Amygdala (tissue), 56 donors: ENCODE measurements around the gene ASTN2.

Experiments used
- DNase-seq, 56 donors: peaks; one replicate each; lab custom pipeline; 2025; lab: John Stamatoyannopoulos, UW

The ASTN2 gene

DNA sequence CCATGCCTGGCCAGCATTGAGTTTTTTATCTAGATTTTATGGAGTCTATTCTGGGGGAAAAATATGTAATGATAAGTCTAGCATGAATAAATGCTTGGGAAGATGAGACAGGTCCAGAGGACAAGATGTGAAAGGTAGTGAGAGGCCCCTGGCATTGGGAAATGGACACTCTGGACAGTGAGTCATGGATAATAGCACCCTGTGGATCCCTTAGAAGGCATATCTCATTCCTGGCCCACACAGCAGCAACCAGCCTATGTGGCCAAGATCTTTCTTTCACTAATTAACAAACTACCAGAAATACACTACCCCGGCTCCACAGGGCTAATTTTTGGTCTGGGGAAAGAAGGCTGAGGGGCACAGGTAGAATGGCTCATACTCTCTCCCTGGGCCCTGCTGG, 371.7 kb downstream of the ASTN2 start:
- DNase-seq, result no peak

DNA sequence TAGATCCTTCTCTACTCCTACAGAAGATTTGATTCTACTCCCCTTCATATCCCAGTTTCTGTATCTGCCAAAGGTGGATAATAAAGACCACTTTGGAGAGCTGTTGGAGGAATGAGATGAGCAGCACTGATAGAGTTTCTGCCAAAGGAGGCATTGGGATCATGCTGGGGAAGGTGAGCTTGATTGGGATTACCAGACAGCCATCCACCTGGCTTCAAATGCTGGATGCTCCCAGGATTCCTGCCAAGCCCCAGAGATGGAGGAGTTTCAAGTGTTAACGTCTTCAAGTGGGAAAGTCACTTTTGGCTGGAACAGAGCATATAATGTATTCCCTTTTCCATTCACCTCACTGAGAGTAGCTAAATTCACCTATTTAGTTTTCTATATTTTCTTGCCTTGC, 379.3 kb downstream of the ASTN2 start:
- no peak for DNase-seq

DNA sequence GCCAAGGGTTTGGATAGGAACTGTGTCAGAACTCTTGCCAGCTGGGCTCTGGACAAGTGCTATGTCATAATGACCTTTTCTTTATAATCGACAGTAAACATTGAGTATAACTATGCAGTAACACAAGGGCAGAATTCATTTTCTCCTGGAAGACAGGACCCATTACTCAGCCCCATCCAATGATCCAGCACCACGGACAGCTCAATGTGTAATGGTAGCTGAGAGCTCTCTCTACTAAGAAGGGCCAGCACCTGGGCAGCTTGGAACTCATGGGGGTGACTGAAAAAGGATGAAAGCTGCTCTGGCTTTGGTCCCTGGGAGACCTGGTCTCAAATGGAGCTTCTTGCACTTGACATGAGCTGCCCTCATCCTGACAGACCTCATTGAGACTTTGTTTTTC, 380.0 kb downstream of the ASTN2 start:
- DNase-seq, result no peak

DNA sequence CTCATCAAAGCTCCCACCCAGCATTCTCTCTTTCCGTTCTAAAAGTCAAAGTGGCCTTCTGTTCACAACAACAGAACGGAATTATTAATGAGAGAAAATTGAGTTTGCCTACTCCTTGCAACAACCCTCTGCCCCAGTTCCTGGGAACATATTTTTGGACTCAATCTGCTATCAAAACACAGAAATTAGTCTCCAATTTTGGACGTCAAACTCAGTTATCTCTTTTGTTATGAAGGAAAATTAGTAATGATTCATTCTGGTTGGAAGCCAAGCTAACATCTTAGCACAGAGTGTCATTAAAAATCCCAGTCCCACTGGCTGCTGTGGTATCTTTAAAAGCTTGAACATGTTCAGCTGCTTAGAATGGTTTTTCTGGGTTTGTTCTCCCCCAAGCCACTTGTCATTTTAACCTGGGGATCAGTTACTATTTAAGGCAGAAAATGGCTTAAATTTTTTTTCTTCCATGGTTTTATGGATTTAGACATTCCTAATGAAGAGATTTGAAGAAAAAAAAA, 384.5 kb downstream of the ASTN2 start:
- peak in 1 of 56 donors; percentile 7 for DNase-seq

DNA sequence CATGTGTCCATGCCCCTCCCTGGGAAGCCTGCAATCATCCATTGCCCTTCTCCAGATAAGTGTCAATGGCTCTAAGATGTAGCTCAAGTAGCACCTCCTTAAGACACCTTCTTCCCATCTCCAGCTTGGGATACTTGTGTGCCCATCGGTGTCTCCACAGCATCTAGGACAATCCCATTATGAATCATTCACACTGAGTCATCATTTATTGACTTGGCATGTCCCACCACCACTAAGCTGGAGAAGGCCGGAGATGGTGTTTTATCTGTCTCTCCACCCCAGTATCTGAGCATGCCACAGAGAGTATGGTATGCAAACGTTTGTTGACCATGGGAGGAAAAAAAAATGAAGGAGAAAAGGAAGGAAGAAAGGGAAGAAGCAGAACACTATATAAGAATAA, 385.5 kb downstream of the ASTN2 start:
- DNase-seq, result no peak

DNA sequence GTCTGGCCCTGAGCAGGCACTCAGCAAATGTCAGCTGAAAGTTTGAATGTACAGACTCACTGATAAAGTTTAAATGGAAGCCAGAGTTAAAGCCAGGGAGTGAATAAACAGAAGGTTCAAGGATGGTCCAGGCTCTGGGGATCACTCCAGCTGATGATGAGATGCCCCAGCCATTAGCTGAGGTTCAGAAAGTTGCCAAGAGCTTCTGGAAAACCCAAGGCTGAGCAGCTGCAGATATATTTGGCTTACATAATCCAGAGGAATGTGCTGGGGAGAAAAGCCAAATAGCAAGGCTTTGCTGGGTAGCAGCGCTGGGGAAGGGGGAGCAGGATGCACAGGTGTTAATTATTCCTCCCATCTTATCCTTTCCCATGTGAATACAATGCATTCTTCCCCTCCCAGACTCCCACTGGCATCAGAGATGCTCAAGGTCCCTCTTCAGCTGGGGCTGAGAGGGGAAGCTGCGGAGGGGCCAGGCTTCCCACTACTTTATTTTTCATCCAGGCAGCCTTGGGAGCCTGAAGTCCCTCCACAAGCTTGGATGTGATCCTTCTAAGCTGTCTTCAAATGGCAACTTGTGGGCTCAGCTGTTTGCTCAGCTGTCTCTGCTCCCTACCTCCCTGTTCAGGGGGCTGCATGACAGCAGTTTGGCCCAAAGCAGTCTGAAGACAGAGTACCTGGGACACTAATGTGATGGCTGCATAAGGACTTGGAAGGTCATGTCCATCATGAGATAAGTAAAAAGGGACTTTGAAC, 386.6 kb downstream of the ASTN2 start:
- no peak for DNase-seq

DNA sequence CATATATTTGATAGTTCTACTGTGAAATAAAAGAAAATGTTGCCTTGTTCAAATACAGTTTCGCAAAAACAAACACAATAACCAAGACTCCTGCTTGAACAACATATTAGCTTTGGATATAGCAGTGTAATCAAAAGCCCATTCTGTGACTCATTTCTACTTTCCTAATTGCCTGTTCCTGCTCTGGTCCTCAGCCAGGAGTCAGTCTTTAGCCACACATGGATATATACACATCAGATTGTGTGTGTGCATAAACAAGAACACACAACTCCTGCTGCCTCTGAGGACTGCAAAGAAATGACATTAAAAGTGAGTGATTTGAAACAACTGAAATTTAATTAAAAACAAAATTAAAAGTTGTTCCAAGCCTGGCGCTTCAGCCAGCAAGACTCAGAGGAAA, 393.0 kb downstream of the ASTN2 start:
- DNase-seq, result no peak

DNA sequence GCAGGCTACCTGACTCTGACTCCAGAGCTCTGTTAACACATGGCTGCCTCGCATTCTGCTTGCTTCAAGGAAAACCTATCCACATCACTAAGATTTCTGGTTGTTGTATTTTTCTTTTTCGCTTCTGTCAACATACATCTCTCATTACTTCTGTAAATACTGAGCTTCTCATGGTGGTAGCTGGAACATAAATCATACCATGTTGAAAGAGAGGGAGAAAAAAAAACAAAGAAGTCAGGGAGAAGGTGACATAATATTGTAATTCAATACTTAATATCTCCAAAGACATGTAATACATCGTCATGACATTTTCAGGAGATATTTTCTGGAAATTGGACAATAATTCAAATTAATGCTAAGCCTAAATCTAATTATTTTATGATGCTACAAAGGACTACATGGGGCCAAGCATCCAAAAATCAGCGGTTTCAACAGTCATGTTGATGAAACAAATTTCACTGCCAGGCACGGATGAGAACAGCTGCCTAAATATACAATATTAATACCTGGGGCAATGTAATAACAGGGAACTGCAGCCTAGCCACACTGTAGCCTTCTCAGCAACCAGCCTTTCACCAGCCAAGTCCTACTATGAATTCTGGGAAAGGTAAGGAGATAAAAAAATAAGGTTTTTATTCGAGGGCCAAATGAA, 395.8 kb downstream of the ASTN2 start:
- no peak for DNase-seq

DNA sequence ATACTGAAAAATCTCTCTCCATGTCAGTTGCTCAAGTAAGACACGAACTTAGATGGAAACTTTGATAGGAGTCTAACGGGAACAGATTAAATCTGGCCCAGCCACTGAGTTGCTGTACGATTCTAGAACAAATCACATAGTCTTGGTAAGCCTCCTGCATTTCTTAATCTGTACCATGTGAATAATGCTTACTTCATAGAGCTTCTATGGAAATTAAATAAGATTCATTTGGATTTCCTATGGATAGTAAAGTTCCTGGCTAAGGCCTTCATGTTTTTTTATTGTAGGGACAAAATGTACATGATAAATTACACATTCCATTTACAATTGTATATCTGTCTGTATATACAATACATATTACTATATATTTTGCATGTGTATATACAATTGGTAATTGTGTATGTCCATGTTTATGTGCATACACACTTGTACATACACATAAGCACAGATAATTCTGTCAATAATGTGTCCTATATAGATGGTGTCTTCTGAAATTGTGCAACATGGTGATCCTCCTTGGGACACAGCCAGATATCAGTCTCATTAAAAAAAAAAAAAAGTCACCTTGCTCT, 397.4 kb downstream of the ASTN2 start:
- no peak for DNase-seq

DNA sequence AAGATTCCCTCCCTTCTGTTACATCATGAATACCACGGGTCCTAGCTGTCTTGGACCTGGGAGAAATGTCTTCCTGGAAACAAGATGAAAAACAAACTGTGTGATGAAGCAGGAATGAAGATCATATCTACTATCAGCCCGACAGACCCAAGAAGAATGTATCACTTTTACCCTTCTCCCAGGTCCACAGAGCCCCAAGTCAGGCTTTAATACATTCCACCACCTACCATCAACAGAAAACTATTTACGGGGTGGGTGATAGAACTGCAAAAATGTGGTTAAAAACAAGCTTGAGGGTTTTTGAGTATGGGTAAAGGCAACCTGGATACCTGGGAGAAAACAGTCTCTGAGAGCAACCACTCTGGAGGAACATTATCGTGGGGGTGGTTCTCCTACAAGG, 400.8 kb downstream of the ASTN2 start:
- DNase-seq, result no peak

DNA sequence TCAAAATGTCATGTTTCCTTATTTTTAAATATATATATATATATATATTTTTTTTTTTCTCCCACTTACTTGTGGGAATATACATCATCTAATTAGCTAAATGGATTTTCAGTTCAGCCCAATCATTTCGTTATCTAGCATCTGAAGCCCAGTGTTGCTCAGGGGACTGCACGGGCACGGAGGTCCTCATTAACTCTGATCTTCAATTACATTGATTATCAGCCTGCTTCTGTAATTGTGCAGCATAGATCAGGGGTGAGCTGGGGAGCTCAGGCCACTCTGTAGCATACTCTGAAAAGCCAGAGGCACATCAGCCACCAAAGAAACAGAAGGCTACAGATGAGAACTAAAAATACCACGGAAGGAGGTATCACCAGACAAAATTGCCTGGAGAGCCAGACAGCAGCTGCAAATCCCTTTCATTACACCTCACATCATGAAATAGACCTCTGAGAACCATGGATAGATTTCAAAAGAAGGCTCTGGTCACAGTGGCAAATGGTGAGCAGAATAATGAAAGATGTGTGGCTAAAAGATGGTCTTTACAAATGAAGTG, 401.3 kb downstream of the ASTN2 start:
- no peak for DNase-seq

DNA sequence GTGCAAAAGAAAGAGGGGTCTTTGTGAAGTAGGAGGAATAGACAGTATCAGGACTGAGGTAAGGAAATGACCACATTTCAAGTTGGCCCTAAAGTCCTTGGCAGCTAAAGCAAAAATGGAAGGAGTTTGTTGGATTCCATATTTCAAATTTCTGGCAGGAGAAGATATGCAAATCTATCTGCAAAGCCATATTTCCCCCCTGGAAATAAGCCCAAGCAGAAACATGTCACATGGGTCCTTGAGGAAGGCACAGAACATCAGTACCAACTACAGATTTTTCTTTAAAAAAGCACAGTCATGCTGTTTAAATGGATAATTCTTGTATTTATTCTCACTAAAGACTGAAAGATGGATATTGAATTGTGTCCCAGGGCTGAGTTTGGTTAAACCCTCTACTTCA, 404.8 kb downstream of the ASTN2 start:
- no peak for DNase-seq

DNA sequence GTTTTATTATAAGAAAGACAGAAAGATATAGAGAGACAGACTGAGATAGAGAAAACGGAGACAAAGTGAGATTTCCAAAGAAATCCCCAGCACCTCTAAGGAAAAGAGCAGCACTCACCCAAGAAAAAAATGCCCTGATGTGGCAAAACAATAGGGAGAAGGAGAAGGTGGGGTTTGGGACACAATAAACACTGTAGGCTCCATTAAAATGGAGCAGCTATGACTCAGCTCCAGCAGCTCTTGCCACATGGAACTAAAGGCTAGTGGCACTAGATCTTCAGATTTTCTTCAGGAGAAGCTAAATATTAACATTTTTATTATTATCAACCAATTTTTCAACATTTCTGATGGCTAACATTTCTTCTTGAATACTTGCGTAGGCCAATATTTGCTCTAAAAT, 406.0 kb downstream of the ASTN2 start:
- DNase-seq, result no peak

DNA sequence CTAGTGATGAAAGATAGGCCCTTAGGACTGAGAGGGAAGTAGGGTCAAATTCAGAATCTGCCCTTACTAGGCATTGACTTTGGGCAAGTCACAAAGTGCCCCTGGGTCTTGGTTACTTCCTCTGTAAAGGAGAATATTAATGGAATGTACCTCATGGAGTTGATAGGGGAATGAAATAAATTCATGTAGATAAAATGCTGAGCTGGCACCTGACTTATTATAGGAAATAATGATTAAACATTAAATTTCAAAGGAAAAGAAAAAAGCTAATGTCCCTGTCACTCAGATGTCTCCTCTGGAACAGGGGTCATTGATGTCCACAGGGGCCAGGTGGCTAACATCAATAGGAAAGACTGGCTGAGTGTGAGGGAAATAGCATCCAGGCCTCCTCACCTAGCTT, 406.4 kb downstream of the ASTN2 start:
- DNase-seq, result no peak

DNA sequence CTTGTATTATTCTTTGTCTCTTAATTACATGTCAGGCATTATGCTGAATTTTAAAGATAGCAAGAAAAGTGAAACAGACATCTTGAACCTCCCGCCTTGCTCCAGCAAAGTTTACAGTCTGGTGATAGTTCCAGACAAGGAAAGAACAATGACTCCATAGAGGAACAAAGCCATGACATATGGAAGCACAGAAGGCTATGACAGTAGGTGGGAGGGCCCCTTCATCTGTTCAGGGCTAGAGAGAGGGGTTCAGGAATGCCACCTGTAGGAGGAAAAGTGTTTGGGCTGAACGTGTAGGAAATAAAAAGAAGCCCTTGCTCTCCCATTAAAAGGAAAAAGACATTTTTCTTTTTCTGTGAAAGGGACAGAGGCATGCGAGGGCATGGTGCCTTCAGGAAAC, 412.2 kb downstream of the ASTN2 start:
- DNase-seq, result peak in 1 of 56 donors; percentile 16

DNA sequence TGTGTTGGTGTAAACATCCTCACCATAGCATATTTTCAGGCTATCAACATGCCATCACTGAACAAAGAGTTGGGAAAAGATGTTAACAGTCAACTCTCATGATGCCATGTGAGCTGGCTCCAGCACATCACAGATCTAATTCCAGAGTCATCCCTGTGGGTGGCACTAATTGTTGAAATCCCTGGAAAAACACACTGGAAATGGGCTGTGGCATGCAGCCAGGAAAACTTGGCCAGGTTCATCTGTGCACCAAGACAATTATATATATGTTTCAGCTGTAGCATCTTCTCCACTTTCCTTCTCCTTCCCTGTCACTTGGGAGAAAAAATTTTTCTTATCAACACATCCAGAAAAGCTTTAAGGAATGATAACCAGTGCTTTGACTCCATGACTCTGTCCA, 414.0 kb downstream of the ASTN2 start:
- DNase-seq, result peak in 2 of 56 donors; percentile 3 to 10

DNA sequence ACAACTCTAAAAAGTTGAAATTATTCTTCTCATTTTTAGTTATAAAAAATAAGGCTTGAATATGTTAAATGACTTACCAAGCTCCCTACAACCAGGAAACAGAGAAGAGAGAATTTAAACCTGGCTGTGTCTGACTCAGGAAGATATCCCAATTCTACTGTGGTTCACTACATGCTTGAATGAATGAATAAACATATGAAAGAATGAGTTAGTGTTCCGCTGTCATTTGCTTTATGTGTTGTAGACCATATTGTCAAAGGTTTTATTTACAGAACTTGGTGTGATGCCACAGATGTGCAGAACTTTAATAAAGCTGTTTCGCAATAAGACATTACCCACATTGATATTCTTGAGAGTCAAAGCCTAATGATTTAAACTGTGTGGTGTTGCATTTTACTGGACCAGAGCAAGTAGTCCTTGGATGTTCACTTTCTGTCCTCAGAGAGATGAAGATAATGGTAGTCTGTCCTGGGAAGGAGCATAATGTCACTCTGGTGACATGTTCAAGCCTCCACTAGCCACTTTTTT, 414.6 kb downstream of the ASTN2 start:
- no peak for DNase-seq

DNA sequence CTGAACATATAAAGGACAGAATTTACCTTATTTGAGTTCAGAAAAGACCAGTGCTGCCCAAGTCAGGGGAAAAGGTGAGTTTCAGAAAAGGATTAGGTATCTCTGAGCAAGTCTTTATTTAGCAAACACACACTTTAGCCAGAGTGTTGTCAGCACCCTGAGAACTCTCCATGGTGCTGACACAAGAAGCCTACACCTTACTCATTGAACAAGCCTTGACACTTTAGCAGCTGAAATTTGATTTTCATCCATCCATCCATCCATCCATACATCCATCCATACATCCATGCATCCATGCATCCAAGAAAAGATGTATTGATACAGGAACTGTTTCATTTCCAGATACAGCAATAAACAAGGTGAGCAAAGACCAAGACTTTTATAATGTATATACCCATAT, 416.6 kb downstream of the ASTN2 start:
- no peak for DNase-seq

DNA sequence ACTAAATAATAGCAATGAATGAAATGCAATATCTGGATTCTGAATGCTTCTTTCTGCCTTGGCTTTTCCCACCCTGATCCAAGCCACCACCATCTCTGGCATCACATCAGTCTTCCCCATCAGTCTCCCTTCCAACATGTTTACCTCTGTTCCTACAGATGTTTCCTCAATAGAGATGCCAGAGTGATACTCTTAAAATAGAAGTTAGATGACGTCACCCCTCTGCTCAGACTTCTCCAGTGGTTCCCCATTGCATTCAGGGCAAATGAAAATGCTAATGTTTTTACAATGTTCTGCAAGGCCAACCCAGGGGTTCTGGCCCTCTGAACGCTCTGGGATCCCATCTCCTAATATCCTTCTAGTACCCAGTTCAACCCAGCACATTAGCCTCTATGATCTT, 422.0 kb downstream of the ASTN2 start:
- no peak for DNase-seq

DNA sequence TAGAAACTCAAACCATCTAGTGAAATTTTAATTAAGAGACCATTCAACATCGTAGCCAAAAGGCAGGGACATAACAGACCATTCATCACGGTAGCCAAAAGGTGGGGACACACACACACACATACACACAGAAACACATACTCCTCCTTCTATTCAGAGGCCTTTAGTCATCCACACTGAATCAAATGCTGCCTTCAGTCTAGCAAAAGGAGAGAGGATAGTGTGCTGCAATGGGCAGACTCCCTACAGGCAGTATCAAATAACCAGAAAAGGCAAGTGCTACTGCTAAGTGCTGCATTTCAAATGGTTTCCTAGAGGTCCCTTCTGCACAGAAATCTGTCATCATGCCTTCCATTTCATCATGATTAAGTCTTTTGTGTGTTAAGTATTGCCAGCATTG, 423.8 kb downstream of the ASTN2 start:
- DNase-seq, result no peak

DNA sequence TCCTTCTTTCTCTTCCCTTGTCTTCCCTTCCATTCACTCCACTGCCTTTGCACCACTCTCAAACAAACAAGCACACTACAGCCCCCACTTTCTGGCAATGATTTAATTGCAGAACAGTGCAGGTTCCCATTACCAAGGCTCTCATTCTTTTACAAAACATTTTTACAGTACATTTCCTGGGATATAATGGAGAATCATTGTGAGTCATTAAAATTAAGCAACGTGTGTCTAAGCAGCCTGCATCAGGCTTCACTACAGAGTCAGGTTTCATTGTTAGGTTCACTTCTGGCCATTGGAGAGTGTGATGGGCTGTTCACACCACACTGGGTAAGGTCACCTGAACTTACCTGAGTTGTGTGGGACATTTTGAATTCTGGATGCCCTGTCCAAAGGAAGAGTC, 424.3 kb downstream of the ASTN2 start:
- DNase-seq, result no peak
